NCI-H2227 (cell line): ENCODE results near the gene SSH2.

Source experiments
- DNase-seq: peaks from one replicate; lab custom pipeline; 2025; ENCODE audit not compliant: unreplicated experiment; lab: John Stamatoyannopoulos, UW

Gene SSH2

GRCh38 chr17:29592850-29593551, 337.0 kb downstream of the SSH2 start, which contains the start of gene ANKRD13B:
ANKRD13B (plus strand) TSS chr17:29593132; CDS start chr17:29593622, 490 bp downstream.
- peak; percentile 79 for DNase-seq

GRCh38 chr17:29591737-29592608, 338.1 kb downstream of the SSH2 start:
- DNase-seq: peak; percentile 90

DNA sequence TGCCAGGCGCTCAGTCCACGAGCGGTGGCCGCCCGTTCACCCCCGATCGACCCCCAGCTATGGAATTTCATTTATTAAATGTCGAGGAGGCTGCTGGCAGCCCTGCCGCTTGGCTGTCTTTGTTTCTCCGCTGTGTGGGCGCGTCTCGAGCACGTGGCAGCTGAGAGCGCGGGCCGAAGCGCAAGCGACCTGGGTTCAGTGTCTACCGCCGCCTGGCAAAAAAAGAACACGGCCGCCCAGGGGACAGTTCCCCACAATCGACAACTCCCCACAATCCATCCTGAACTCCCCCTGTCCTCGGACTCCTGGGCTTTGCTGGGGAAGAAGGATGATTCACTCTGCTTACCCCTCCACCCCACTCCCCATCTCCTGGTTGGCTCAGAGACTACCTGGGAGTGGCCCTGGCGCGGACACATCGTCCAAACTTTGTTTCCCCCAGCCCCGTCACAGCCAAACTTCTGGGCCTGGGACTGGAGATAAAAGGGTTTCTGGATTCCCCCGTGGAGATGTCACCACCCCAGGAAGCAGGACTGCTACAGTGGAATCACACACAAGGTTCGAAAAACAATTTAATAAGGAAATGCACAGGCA, 338.8 kb downstream of the SSH2 start:
- peak; percentile 69 for DNase-seq

GRCh38 chr17:29590411-29591145, 339.4 kb downstream of the SSH2 start:
- peak; percentile 69 for DNase-seq

DNA sequence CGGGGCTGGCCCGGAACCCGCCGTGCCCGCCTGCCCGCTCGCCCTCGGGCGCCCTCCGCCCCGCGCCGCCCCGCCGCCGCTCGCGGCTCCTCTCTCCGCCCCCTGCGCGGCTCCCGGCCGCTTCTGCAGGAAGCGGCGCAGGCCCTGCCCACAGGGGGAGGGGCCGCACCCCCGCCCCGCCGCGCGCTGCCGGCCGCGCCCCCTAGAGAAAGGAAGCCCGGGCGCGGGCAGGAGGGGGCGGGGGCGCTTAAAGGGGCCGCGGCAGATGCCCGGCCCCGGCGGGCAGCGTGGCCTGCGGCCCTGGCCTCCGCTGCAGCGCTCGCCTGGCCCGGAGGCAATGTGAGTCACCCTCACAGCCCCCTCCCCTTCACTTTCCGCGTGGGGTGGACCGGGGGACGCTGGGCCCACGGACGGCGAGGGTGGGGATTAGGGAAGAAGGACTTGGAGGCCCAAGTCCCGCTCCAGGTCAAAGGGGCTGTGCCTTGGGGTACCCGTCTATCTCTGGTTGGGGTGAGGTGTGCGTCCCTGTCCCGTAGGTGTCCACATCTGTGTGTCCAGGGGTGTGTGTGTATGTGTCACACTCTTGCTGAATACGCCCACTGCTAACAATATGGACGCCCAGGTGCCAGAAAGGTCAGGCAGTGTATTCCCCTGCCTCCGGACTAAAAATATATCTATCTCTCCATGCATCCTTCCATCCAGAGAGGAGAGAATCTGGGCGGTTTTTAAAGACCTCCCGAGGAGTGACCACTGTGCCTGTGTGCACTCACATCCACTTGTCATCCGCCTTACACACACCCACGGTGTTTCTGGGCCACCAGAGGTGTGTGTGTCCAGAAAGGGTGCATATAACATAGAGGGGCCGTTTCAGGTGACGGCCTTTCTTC, 340.3 kb downstream of the SSH2 start, which contains the start of gene GIT1:
Gene GIT1, minus strand, starts transcription at position 125 of the 887 bp plus-strand sequence. CDS start 270 bp downstream, outside the sequence.
- DNase-seq: peak; percentile 87

GRCh38 chr17:29588562-29589411, 341.2 kb downstream of the SSH2 start:
- peak; percentile 42 for DNase-seq

- DNase-seq: no peak
Measured at GRCh38 chr17:29588017-29588561, 341.9 kb downstream of the SSH2 start.

GRCh38 chr17:29587591-29587990, 342.4 kb downstream of the SSH2 start:
- no peak for DNase-seq

DNA sequence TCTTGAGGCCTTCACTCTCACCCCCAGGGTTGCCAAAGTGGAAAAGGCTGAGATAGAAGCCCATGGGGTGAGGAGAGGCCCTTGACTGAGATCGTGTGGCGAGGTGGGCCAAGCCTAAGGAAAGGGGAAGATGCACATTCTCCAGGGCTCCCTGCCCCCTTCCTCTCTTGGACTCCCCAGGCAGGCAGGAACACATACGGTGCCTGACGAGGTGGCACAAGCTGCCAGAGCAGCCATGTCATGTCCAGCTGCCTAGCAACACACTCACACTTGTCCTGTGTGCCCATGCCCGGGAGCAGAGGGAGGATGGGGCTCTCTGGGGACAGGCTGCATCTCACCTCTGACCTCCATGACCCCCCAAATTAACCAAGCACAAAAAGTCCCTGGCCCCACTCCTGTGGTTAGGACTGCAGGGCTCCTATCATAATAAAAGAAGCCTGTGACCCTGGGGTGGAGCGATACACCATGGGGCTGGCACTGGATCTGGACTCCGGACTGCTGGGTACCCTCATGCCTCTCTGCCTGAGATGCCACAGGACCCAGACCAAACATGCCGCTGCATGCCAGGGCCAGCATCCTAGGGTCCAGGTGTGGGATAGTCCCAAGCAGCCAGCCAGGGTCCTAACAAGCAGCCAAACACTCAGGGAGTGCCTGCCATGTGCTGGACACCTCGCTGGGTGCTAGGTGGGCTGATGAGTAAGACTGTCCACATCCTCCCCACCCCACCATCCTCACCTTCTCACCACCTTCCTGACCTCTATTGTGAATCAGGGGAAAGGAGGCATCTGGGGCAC, 343.2 kb downstream of the SSH2 start:
- no peak for DNase-seq

DNA sequence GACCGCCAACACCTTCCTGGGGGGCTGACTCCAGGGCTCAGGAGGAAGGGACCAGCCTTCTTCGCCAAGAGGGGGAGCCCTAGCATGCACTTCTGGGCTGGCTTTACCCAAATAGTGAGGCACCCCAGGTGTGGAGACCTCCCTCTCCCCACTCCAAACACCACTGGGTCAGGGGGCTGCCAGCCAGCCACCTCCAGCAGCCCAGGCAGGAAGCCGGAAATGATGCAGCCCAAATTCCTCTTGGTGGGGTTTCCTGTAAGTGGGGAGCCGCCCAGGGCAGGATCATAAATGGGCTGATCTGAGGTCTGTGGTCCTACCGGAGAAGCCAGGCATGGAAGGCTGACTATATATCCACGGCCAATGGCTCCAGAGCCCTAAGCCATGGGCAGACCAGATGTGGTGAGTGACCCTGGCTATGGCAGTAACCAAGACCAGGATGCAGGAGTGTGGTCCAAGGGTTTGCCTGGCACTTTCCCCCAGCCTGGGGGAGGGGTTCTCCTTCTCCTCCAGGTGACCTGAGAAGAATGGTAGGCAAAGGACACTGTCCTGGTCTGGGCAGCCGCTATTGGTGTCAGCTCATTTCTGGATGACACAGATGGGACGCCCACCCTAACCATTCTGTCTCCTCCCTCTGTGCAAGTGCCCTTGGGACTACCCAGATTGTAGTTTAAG, 344.8 kb downstream of the SSH2 start:
- DNase-seq: no peak

DNA sequence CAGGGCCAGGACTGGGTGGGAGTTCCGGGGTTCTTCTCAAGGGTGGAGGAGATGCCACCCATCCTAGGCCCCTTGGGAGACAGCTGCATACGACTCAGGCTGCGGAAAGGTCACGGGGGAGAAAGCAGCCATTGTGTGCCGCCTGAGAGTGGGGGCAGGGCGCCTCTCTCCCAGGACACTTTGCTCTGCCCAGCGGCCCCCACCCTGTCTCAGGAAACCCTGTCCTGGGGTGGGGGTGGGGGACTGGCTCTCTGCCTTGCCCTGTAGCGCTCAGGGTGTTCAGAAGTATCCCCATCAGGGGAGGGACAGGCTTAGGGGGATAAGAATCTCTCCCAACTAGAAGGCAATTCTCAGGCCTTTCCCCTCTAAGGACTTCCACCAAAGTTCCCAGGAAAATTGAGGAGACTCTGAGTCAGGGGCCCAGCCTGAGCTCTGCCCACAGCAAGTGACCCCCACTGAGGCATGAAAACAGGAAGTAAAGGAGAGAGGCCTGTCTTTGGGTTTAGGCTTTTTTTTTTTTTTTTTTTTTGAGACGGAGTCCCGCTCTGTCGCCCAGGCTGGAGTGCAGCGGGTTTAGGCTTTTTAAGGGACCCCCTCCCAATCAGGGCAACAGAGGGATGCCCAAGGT, 345.5 kb downstream of the SSH2 start:
- DNase-seq: no peak

DNA sequence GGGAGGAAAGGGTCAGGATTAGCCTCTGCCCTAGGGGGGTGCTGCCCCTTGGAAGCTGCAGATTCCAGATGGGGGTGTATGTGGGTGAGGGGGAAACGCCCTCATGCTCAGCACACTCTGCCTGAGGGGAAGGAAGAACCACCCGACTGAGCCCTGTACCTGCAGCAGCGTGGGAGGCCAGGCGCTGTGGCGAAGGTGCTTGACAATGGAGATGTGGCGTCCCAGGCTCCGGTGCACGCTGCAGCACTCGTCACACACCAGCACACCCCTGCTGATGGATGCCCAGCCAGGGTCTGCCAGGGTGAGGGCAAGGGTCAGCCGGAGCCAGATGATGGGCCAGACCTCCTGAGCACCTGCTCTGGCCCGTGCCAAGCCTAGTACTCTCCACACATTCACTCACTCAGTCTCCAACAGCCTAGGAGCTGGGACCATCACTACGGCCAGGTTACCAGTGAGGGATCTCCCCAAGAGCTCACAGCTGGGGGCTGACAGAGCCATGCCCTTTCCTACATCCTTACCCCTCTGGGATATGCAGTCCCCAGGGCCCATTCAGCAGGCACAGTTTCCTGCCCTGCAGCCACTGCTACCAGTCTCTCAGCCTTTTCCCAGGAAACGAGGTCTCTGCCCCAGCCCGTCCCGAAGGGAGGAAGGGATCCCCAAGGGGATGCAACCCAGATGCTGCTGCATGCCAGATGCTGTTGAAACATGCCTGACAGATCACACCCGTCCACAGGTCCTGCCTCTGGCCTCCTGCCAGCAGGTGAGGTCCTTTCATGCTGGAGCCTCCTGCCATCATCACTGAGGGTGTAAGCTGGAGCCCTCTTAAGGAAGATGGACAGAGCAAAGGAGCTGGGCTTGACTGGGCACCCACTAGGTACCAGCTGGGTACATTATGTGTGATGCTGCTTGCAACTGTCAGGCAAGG, 346.4 kb downstream of the SSH2 start:
- no peak for DNase-seq

- no peak for DNase-seq
Measured at GRCh38 chr17:29582772-29583171, 347.3 kb downstream of the SSH2 start.

DNA sequence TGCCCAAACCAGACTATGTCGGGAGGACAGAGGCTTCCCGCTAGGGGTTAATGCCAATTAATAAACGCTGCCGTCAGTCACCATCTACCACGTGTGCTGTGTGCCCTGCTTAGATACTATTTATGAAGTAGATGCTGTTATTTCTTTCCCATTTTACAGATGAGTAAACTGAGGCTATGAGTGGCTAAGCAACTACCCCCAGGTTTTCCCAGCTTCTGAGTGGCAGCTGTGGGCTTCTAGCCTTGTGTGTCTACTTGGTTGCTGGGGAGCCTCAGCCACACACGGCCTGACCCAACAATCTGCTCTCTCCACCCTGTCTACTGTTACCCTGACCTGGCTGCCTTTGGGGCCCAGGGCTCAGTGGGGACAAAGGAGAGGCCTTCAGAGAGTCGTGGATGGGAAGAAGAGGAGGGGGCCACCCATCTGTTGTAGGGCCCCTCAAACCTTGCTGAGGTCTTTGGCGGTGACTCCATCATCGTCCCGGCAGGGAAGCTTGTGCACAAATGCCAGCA, 347.7 kb downstream of the SSH2 start:
- DNase-seq: no peak

DNA sequence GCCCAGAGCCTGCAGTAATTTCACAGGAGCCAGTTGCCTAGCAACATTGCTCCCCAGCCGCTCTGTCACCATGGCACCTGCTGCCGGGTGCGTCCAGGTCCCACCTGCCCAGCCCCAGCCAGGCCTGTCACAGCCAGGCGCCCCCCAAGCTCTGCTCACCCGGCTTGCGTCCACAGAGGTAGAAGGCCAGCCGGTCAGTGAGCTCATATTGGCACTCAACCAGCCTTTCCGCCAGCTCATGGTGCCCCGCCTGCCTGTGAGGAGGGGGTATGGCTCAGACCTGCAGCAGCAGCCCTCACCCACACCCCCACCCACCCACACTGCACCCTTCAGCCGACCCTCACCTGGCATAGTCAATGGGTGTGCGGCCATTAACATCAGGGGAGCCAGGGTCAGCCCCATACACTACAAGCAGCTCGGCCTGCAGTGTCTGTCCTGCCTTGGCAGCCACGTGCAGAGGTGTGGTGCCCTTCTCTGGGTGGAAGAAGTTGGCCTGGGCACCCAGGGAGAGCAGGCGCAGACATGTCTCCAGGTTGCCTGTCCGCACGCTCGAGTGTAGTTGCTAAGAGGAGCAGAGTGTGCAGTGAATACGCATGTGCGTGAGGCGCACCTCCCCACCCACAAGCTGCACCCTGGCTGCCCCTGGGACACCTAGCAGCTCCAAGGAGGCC, 348.3 kb downstream of the SSH2 start:
- peak; percentile 42 for DNase-seq
